CD4-positive, alpha-beta T cell treated with Interleukin-1 beta for 1 hour (primary cell): Measurements from ENCODE around the gene CADM2.
"Not testable (repeated sequence)": the region's sequence is repeated elsewhere in the genome, so short reads cannot be mapped to it uniquely, and the experiment has no call there.

Experiments
- DNase-seq, 2 donors: peaks; one replicate each; pipeline ENCODE4 v3.0.0-alpha.2; 2020 to 2022

CADM2 gene

GRCh38 chr3:85708325-85708724 is 749.5 kb downstream of the CADM2 start:
- DNase-seq, result not testable (repeated sequence)

- DNase-seq, result no peak
Measured at GRCh38 chr3:85709346-85709892, 750.6 kb downstream of the CADM2 start.

- no peak for DNase-seq
Measured at GRCh38 chr3:85710490-85710889, 751.7 kb downstream of the CADM2 start.

GRCh38 chr3:85721409-85722145 is 762.8 kb downstream of the CADM2 start:
- no peak for DNase-seq

- no peak for DNase-seq
Measured at GRCh38 chr3:85725809-85726208, 767.0 kb downstream of the CADM2 start.

- DNase-seq, result no peak
Measured at GRCh38 chr3:85726241-85726640, 767.5 kb downstream of the CADM2 start.

GRCh38 chr3:85737846-85738245 is 779.1 kb downstream of the CADM2 start:
- DNase-seq, result no peak

- no peak for DNase-seq
Measured at GRCh38 chr3:85740561-85740960, 781.8 kb downstream of the CADM2 start.

GRCh38 chr3:85758442-85758841 is 799.7 kb downstream of the CADM2 start:
- no peak for DNase-seq

GRCh38 chr3:85760342-85760741 is 801.6 kb downstream of the CADM2 start:
- no peak for DNase-seq

- no peak for DNase-seq
Measured at GRCh38 chr3:85780806-85781205, 822.0 kb downstream of the CADM2 start.

- DNase-seq, result no peak
Measured at GRCh38 chr3:85781806-85782205, 823.0 kb downstream of the CADM2 start.

GRCh38 chr3:85783291-85783690 is 824.5 kb downstream of the CADM2 start:
- no peak for DNase-seq

- no peak for DNase-seq
Measured at GRCh38 chr3:85785766-85786165, 827.0 kb downstream of the CADM2 start.

GRCh38 chr3:85790445-85791030 is 831.7 kb downstream of the CADM2 start:
- no peak for DNase-seq

GRCh38 chr3:85796140-85796539 is 837.4 kb downstream of the CADM2 start:
- no peak for DNase-seq

GRCh38 chr3:85800676-85801075 is 841.9 kb downstream of the CADM2 start:
- DNase-seq, result no peak

GRCh38 chr3:85801955-85802354 is 843.2 kb downstream of the CADM2 start:
- no peak for DNase-seq

GRCh38 chr3:85808755-85809154 is 850.0 kb downstream of the CADM2 start:
- DNase-seq, result no peak

- DNase-seq, result no peak
Measured at GRCh38 chr3:85821130-85821756, 862.5 kb downstream of the CADM2 start.

GRCh38 chr3:85835857-85836440 is 877.2 kb downstream of the CADM2 start:
- no peak for DNase-seq

- DNase-seq, result no peak
Measured at GRCh38 chr3:85837402-85837801, 878.6 kb downstream of the CADM2 start.

- DNase-seq, result no peak
Measured at GRCh38 chr3:85838921-85839320, 880.1 kb downstream of the CADM2 start.

GRCh38 chr3:85842081-85842480 is 883.3 kb downstream of the CADM2 start:
- DNase-seq, result no peak
